ENCODE data around the gene NRXN3.

NRXN3 gene

DNA sequence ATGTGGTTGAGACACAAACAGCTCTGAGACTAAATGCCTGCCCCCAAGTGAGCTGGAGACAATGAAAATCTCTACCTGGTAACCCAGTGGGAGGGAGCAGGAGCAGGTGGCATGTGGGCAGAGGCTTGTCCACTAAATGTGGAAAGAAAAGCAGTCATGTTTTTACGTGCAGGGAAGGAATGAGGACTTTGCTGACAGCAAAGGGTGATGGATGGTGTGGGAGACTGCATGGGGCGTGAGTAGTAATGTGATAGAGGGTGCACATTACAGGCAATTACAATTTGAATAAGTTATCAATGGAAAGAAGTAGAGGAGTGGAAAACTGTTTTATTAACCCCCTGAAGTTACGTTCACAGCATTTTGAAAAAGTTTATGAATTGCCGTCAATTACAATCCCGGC is 176.6 kb downstream of the NRXN3 start:
- in situ Hi-C loops (cut with HindIII; ENCODE audit: low pct_unique_long_range_greater_than_20kb, low sequenced_read_pairs): no loop called here
- no peak for TF ChIP-seq JUND (IDR thresholded peaks at IDR 0.05; ENCODE audit: low read depth)
- DNase-seq (ENCODE audit: low read depth in 1 of 2, low spot score in 1 of 2): no peak

DNA sequence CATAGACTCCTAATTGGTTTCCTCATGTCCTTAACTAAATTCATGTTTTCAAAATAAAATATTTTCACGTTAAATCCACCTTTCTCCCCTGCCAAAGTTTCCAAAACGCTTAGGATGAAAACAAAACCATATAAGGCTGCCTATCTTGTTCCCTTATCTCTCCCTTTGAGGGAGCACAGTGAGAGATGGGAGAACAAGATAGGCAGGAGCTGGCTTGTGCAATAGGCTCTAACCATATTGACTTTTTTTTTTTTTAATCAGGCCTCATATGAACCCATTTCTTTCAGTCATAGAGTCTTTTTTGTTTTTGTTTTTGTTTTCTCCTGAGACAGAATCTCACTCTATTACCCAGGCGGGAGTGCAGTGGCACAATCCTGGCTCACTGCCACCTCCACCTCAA is 184.9 kb downstream of the NRXN3 start:
- no peak for DNase-seq (ENCODE audit: low read depth in 1 of 2, low spot score in 1 of 2)
- in situ Hi-C loops (cut with HindIII; ENCODE audit: low pct_unique_long_range_greater_than_20kb, low sequenced_read_pairs): no loop called here

DNA sequence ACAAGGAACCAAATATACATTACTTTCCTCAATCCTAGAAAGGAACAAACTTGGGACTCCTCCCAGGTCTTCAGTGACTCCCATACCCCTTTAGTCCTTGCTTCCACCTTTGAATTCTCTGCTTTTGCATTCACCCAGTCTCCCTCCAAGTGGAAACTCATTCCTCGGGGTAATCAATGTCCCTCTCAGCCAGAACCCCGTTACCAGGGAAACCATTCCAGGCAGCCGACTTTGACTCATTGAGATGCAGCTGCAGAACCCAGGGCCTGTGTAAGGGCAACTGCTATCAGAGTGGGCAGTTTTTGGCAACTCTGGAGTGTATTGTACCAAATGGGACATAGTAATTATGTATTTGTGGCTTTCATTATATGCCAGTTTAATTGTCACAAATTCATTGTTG is 186.2 kb downstream of the NRXN3 start:
- in situ Hi-C loops (cut with HindIII; ENCODE audit: low pct_unique_long_range_greater_than_20kb, low sequenced_read_pairs): no loop called here
- no peak for DNase-seq (ENCODE audit: low read depth in 1 of 2, low spot score in 1 of 2)
- TF ChIP-seq JUND (IDR thresholded peaks at IDR 0.05; ENCODE audit: low read depth): no peak

More for the DNA sequence above, 184.9 kb downstream of the NRXN3 start:
- TF ChIP-seq JUND (IDR thresholded peaks at IDR 0.05; ENCODE audit: low read depth): no peak

DNA sequence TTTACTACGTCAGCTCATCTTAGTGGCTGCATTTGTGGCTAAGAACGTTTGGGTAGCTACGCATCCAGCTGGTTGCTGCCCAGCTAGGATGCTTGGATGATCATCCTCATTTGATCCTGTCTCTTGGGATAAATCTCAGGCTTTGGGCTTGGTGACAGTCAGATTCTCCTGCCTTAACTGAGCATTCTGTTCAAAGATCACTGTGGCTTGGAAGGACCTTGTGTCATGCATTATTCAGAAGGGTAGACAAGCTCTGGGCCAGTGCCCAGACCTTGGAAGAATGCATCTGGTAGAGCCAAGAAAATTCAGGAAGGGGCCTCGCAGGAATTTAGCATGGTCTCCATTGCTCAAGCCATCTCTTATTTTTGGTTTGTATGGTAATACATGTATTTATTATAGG is 188.4 kb downstream of the NRXN3 start:
- TF ChIP-seq JUND (IDR thresholded peaks at IDR 0.05; ENCODE audit: low read depth): no peak
- DNase-seq (ENCODE audit: low read depth in 1 of 2, low spot score in 1 of 2): no peak
- in situ Hi-C loops (cut with HindIII; ENCODE audit: low pct_unique_long_range_greater_than_20kb, low sequenced_read_pairs): no loop called here

DNA sequence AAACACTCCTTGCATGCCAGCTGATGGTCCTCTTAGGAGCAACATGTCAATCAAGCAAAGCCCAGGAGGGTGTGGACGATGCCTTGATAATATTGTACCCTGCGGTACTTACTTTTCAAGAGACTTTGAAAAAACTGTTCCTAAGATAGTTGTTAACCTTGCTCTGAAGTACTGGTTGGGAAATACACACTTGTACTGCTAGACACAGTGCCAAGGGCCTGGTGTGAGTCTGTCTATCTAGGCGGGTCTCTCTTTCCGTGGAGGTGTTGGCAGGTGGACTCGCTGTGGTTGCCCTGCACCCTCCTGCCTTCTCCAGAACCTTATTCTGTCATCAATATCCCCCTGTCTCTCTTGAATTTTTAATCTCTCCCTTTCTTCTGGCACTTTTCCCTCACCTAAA is 189.4 kb downstream of the NRXN3 start:
- in situ Hi-C loops (cut with HindIII; ENCODE audit: low pct_unique_long_range_greater_than_20kb, low sequenced_read_pairs): no loop called here
- no peak for DNase-seq (ENCODE audit: low read depth in 1 of 2, low spot score in 1 of 2)
- TF ChIP-seq JUND (IDR thresholded peaks at IDR 0.05; ENCODE audit: low read depth): no peak

DNA sequence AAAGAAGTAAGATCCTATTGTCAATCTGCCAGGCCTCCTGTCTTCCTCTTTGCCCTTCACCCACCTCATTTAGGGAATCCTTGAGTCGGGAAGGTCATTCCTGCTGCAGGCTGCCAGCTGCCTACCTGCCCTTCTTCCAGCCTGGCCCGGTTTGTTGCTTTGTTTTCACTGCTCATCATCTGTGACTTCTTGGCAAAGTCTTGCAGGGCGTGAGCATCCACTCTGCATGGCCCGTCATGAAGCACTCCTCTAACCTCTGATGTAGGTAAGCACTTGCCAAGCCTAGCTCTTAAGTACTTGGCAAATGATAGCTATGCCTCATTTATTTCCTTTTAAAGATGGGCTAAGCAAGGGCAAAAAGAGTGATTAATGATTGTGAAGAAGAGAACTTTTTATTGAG is 192.8 kb downstream of the NRXN3 start:
- TF ChIP-seq JUND (IDR thresholded peaks at IDR 0.05; ENCODE audit: low read depth): no peak
- DNase-seq (ENCODE audit: low read depth in 1 of 2, low spot score in 1 of 2): no peak
- in situ Hi-C loops (cut with HindIII; ENCODE audit: low pct_unique_long_range_greater_than_20kb, low sequenced_read_pairs): no loop called here

DNA sequence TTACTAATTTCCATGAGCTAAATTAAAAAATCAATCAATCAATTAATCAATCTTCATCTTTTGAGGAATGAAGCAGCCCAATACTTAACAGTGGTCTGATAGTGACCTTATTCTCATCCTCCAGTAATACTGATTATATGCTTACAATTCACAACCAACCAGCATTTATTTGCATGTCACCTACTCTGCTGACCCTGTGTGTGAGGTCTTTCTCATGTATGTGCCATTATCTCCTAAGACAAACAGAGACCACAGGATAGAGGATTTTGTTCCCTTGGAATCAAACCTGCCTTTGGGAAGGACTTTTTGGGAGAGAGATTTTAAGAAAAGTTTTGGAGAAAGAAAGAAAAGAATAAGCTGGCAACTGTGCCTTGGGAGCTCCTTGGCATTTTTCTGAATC is 197.2 kb downstream of the NRXN3 start:
- in situ Hi-C loops (cut with HindIII; ENCODE audit: low pct_unique_long_range_greater_than_20kb, low sequenced_read_pairs): no loop called here
- TF ChIP-seq JUND (IDR thresholded peaks at IDR 0.05; ENCODE audit: low read depth): no peak
- DNase-seq (ENCODE audit: low read depth in 1 of 2, low spot score in 1 of 2): no peak

DNA sequence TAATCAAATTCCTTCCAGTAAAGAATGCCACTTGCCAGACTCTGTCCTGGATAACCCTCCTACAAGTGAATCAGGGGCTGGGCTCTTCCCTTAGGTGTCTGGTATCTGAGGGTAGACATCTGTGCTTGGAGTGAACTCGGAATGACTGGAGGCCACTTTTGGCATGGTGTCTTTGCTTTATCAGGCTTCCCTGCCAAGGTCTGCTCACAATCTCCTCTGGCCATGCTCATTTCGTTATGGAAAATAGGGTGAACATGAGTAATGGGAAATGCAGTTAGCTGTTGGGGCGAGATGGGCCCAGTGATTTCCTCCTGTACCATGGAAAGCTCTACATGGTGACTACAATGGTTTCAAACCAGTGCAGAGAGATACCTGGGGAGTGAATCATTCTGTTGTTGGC is 212.9 kb downstream of the NRXN3 start:
- TF ChIP-seq JUND (IDR thresholded peaks at IDR 0.05; ENCODE audit: low read depth): no peak
- DNase-seq (ENCODE audit: low read depth in 1 of 2, low spot score in 1 of 2): no peak
- in situ Hi-C loops (cut with HindIII; ENCODE audit: low pct_unique_long_range_greater_than_20kb, low sequenced_read_pairs): no loop called here

DNA sequence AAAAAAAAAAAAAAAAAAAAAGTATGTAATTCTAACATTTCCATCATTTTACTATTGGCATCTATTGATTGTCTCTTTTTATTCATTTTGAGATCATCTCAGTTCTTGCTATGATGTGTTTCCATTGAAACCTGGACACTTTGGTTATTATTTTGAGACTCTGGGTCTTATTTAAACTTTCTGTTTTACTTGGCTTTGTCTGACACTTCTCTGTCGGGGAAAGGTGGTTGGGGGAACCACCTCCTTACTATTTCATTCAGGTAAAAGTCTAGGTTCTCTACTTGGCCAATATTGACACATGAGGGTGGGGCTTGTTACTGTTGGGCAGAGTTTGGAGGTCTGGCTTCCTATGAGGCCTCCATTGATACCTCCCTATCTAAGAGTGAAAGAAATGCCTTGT is 228.0 kb downstream of the NRXN3 start:
- no peak for DNase-seq (ENCODE audit: low read depth in 1 of 2, low spot score in 1 of 2)
- in situ Hi-C loops (cut with HindIII; ENCODE audit: low pct_unique_long_range_greater_than_20kb, low sequenced_read_pairs): no loop called here
- no peak for TF ChIP-seq JUND (IDR thresholded peaks at IDR 0.05; ENCODE audit: low read depth)

DNA sequence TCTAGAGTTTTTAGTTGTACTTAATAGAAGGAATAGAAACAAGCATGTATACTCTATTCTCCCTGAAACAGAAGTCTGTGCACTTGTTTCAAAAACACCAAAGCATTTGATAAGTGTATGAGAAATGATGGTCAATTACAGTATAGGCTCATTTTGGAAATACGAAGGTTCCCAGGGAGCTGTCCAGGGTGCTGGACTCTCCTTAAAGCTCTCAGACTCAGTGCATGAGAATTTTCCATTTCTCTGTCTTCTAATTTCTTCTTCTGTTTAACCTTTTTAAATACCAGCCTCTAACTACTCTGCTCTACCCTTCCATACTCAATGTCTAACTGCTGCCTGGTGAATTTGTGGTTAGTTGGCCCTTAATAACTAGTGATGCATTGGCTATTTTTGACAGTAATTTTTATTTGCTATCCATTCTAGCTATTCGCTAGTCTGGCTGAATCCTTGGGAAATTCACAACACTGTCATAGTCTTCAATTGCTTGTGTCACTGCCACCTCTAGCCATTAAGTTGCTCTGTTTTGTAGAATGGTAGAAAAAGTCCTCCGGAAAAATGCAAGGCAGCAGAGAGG is 229.2 kb downstream of the NRXN3 start:
- DNase-seq (ENCODE audit: low read depth in 1 of 2, low spot score in 1 of 2): peak; percentile 11 to 62
- TF ChIP-seq JUND (IDR thresholded peaks at IDR 0.05; ENCODE audit: low read depth): no peak
- in situ Hi-C loops (cut with HindIII; ENCODE audit: low pct_unique_long_range_greater_than_20kb, low sequenced_read_pairs): no loop called here

DNA sequence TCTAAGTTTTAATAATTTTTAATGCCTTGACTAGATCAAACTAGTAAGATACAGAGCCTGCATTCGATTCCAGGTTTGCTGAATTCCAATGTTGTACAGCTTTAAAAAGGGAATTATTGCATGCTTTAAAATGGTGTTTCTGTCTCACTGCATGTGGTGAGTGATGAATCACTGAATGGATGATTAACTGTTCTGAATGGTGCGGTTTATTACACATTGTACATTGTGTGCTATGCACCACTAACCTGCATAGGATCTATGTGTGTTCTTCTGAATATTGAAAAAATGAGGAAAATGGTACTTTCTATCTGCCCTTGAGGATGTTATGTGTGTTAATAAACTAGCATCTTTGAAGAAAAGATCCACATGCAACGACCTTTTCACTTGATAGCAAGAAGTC is 231.7 kb downstream of the NRXN3 start:
- in situ Hi-C loops (cut with HindIII; ENCODE audit: low pct_unique_long_range_greater_than_20kb, low sequenced_read_pairs): no loop called here
- no peak for DNase-seq (ENCODE audit: low read depth in 1 of 2, low spot score in 1 of 2)

DNA sequence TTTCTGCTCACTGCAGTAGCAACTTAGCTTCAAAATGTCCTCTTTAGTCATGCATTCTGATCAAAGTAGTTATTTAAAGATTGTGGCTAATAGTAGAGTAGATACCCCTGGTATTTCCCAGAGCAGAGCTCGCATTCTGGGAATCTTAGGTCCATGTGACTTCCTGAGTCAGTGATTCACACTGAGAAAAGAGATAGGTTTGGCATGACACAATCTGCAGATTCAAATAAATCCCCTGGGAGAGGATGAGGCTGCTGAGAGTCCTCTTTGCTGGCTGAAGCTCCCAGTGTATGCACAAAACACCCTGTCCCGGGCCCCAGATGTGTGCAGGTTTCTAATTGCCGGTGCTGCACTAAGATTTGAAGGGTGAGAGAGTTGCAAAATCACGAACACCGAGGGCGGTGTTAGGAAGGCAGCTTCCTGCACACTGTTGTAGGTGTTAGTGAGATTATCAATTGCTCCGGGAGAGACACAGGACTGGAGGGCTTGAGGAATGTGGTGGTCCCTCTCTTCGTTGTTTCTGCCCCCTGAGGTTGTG is 233.2 kb downstream of the NRXN3 start:
- TF ChIP-seq JUND (IDR thresholded peaks at IDR 0.05; ENCODE audit: low read depth): no peak
- in situ Hi-C loops (cut with HindIII; ENCODE audit: low pct_unique_long_range_greater_than_20kb, low sequenced_read_pairs): no loop called here
- DNase-seq (ENCODE audit: low read depth in 1 of 2, low spot score in 1 of 2): no peak

More for the DNA sequence above, 231.7 kb downstream of the NRXN3 start:
- no peak for TF ChIP-seq JUND (IDR thresholded peaks at IDR 0.05; ENCODE audit: low read depth)

DNA sequence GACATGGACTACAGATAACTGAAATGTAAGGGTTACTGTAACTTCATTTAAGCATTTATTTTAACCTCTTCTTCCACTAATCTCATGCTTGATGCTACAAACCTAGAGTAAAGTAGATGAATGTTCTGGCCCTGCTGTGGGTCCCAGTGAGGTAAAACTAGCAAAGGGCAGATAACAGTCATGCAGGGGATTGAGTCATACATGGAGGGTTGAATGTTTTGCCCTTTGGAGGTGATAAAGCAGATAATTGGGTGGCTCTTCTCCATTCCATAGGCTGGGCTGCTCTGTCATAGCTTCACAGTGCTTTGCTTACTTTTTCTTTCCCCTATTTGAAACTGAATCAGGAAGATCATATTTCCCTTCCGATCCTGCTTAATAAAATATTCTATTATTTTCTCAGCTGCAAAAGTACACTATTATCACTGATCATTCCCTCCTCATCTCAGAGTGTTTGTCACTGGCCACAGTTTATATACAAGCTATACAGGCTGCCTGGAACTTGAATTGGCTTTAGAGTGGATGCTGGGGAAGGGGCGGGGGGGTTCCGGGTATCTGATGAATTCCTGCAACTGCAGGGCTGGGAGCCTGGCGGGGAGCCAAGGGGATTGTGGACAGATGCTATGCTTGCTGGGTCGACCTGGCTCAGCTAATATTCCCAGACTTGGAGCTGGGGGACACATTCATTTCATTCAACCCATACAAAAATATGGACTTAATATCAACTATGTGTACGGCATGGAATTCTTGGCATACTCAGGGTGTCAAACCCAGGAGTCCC is 235.1 kb downstream of the NRXN3 start:
- in situ Hi-C loops (cut with HindIII; ENCODE audit: low pct_unique_long_range_greater_than_20kb, low sequenced_read_pairs): no loop called here
- no peak for DNase-seq (ENCODE audit: low read depth in 1 of 2, low spot score in 1 of 2)
- TF ChIP-seq JUND (IDR thresholded peaks at IDR 0.05; ENCODE audit: low read depth): no peak

All from T47D (cell line).